NB4 (cell line): ENCODE data around the gene MCC.

ENCODE experiments used
- CTCF ChIP-seq: IDR thresholded peaks from one replicate; pipeline ENCODE4 v1.5.1; 2012; ENCODE audit warnings: low read depth, low read length
- MAX ChIP-seq: IDR thresholded peaks from 2 replicates; pipeline ENCODE4 v1.6.1; 2011; ENCODE audit warnings: low read depth, low read length
- MYC ChIP-seq: IDR thresholded peaks from 2 replicates; pipeline ENCODE4 v1.6.1; 2011; ENCODE audit warnings: low read depth, low read length
- POLR2A ChIP-seq: IDR thresholded peaks from 2 replicates; pipeline ENCODE4 v1.6.1; 2011; ENCODE audit warnings: mild to moderate bottlenecking; ENCODE audit not compliant: insufficient read length; ENCODE audit errors: extremely low read depth

- TF ChIP-seq CTCF (no peak), MAX (no peak), POLR2A (no peak), MYC (no peak)
Measured at GRCh38 chr5:113243349-113243664, 244.9 kb downstream of the MCC start.
